Stimulated activated CD8-positive, alpha-beta memory T cell treated with anti-CD3 and anti-CD28 coated beads, Interleukin-7, amount 100 ng/mL, for 4 hours (primary cell): ENCODE results near the gene MGST2.

Experiments used
- DNase-seq, 2 donors: peaks; one replicate each; pipeline ENCODE4 v3.0.0-alpha.2; 2020; ENCODE audit warnings: low read depth in 2 of 2

The MGST2 gene

DNA sequence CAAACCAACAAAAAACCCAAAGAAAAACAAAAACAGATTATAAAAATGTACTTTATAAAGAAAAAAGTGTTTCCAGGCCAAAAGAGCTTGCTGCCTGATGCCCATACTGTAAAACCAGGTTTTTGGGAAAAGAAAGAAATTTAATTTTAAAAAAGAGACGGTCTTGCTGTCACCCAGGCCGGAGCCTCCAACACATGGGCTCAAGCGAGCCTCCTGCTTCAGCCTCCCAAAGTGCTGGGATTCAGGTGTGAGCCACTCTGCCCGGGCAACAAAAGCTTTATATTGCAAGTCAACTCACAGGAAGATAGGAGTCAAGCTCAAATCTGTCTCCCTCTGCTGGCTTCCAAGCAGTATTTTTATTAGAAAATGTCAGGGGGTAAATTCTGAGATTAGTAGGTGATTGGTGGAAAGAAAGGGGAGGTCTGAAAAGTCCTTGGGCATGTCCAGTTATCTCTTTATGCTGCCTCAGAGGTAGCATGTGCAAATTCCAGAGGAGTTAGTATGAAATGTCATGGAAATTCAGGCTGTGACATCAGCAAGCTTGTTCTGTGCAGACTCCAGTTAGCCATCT, 39.4 kb downstream of the MGST2 start:
- DNase-seq: no peak

DNA sequence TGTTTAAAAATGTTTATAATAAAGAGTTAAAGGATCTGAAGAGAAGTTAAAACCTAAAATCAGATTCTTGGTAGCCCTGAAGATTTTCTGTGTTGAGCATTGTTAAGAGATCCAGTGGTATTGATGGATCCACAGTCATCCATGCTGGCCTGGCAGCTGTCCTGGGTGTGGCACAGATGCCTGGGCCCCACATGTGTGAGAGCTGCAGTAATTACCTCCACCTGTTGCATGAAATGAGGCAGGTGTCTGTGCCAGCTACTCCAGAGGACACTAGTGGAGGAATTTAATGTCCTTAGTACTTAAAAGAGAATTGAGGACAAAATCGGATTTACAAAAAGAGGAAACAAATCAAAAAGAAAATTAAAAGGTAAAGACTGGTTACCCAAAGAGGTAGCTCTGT, 44.0 kb downstream of the MGST2 start:
- DNase-seq: no peak

DNA sequence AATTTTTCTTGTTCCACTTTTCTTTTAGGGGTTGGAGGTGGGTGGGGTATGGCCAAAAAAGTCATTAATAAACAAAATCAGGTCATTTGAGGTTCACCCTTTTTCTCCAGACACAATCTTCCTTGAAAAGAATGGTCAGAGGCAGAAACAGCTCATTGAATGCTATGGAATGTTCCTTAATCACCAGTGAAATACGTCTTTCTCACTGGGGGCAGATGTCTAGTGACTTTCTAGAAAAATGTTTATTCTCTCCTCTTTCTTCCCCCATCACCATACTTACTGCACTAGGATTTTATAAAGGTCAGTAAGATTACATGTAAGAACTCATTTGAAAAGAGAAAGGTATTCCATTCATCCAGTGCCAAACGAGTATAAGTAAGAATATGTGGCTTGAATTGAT, 44.5 kb downstream of the MGST2 start:
- DNase-seq: no peak

GRCh38 chr4:139711461-139711860, 45.8 kb downstream of the MGST2 start:
- DNase-seq: no peak

- no peak for DNase-seq
Observed at GRCh38 chr4:139712882-139713281, 47.3 kb downstream of the MGST2 start.

GRCh38 chr4:139715746-139716391, 50.2 kb downstream of the MGST2 start:
- no peak for DNase-seq

GRCh38 chr4:139718358-139718757, 52.7 kb downstream of the MGST2 start:
- no peak for DNase-seq

DNA sequence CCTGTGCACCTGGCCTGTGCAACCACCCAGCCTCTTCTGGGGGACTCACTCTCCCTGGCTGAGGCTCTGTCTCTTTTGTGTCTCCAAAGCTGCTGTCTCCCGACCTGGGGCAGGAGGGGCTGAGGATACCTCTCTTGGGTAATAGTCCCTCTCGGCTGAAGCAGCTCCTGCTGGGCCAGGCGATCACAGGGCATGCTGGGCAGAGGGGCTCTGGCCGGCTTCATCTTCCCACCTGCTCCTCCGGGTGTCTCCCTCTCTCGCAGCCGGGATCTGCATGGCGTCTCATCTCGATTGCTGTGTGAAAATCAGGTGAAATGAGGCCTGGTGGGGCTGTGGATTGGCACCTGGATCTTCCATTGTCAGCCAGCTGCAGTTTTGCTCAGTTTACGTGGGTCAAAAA, 53.2 kb downstream of the MGST2 start:
- DNase-seq: no peak

DNA sequence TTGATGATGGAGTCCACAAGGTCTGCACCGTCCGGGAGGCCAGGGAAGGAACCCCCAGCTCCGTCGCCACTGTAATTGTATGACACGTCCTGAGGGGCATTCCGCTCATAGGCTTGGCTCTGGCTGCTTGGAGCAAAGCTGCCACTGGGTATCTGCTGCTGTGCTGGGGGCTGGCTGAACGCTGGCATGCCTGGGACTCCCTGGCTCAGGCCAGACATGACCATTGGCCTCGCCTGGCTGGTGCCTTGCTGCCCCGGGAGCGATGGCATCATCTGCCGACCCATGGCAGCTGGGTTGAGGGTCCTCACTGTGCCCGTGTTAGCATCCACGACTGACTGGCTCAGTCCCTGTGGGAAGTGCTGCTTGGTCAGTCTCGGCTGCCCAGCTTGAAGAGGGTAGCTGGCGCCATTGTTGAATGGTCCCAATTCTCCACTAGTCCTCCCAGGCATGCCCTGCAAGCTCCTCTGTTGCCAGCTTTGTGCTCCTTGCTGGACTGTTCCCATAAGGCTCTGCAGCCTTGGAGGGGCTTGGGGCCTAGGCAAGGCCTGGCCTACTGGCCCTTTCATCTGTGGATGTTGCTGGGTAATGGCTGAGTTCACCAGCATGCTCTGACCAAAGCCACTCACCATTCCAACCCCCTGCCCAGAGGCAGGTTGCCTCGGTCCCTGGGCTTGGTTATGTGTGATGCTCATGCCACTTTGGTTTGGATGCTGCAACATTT, 53.9 kb downstream of the MGST2 start:
- DNase-seq: no peak

DNA sequence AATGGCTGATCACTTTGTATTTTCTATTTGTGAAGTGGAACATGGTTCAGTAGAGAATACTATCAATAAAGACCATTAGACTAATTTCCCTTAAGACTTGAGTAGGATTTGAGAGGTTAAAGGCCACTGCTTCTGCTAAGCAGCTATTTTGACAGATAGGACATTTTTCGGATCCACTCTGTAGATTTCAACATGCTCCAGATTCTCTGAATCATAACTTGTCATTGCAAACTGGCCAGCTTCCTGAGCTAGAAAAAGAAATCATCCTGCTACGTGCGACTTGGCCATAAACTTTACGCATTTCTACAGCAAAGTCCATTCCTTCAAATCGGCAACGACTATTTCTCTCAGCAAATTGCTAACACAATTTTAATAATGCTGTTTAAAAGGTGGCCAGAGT, 55.2 kb downstream of the MGST2 start:
- DNase-seq: no peak

- no peak for DNase-seq
Observed at GRCh38 chr4:139721789-139722188, 56.2 kb downstream of the MGST2 start.

- DNase-seq: no peak
Observed at GRCh38 chr4:139725236-139725635, 59.6 kb downstream of the MGST2 start.

DNA sequence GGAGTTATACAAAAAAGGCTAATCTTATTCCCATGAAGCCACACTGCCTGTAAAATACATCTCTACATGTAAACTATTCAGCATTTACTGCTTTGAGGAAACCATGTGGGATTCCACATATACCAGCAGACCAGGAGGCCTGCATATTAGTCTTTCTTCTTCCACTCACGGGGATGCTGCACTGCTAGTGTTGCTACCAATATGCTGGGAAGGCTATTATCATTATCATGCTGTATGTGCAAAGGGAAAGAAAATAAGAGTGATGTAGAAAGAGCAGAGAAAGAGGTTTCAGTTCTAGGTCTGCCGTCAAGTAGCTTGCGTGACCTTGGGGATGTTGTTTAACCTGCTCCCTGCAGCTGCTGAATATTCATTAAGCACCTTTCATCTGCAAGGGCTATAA, 61.0 kb downstream of the MGST2 start:
- no peak for DNase-seq

GRCh38 chr4:139728146-139728545, 62.5 kb downstream of the MGST2 start:
- DNase-seq: no peak

DNA sequence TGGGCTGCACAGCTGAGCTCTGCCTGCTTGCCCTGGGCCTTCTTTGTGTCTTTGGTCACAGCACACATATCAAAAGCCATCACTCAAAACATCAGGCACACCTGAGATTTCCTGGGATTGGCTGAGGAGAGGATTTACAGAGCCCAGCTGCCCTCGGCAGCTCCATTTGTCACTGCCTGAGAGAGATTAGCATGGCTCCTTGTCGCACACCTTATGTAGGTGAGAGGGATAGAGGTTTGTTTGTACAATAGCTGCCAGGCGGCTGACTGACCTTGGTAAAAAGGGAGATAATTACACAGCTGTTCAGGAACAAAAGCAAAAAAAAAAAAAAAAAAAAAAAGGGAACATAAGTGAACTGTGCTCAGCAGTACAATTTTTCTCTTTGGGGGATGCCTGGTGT, 63.2 kb downstream of the MGST2 start:
- DNase-seq: no peak

DNA sequence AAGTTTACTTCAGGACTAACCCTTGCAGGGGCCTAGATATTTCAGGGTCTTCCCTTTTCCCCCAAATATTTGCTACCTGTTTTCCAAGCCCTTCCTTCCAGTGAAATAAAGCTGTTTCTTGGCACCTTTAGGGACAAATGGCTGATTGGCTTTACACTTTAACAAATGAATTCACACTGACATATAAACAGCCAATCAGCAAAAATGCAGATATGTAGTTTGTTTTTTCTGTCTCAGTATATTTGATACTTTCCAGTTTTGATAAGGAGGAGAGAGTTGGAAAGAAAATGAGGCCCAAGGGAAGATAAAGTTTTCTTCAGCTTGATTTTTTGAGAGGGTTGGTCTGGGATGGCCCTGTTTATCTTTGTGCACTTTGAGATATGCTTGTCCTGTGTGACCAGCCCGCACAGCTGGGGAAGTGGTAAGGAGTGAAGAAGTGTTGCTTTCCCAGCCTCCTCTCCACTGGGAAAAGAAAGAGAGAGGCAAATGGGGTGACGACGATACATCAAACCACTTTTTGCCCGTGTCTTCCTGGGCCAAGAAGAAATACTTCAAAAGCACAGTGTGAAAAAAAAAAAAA, 67.5 kb downstream of the MGST2 start:
- no peak for DNase-seq

- no peak for DNase-seq
Observed at GRCh38 chr4:139734201-139734874, 68.7 kb downstream of the MGST2 start.

DNA sequence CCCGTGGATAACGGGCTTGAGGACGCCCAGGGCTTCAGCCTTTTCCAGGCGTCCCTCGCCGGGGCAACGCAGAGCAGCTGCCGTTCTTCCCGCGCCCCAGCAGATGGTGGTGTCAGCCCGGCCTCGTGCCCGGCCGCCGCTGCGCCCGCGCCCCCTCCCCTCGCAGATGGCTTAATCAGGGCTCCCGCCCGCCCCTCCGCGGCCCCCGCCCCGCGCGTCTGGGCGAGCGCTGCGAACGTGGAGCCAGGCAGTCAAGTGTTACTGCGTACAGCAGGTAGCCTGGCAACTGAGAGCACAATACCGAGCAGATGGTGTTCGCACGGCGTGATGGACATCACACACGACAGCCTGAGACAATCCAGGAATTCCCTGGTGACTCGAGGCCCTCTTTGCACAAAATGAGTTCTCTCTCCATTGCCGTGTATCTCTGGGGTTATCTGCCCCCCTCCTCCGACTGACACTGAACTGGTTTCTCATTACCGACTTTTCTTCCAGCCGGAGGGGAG, 69.3 kb downstream of the MGST2 start:
- DNase-seq: peak; percentile 11 to 45

DNA sequence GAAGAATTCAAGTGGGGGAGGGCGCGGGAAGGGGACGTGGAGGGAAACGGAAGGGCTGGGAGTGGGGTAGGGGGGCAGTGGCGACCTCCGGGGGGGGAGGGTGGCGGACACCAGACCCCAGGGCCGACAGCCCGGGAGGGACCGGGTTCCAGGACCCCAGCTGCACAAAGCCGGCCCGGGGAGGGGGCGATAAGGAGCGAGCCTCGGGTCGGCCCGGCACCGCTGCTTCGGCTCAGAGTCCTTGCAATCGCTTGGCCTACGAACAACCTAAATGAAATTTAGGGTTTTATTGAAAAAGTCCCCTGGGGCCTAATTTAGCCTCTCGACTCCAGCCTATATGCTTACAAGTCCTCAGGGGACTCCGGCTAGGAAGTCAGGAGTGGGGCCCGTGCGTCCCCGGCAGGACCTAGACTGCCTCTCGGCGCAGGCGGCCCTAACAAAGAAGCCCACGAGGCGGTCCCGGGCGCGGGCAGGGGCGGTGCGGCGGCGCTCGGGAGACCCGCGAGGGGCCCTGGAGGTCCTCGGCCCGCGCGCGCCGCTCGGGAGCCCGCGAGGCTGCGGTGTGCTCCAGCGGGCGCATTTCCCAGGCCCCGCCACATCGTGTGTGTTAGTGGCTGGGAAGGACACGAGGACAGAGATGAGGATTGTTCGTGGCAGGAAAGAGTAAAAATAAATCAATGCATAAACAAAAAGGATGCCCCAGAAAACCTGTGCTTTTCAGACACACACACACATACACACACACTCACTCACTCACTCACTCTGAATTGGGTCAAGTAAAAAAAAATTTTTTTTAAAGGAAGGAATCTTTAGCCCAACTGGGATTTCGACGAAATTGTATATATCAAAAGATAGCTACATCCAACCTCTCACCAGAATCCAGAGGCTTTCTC, 70.0 kb downstream of the MGST2 start:
- DNase-seq: no peak

GRCh38 chr4:139736274-139736660, 70.6 kb downstream of the MGST2 start:
- DNase-seq: no peak

GRCh38 chr4:139736661-139737060, 71.0 kb downstream of the MGST2 start:
- DNase-seq: no peak
